ENCODE data around the gene CMIP.

Gene CMIP

GRCh38 chr16:81471882-81472281 lies 27.3 kb downstream of the CMIP start:
- TF ChIP-seq EZH2phosphoT487 (IDR thresholded peaks at IDR 0.05; ENCODE audit: borderline replicate concordance) (no peak), CTCF (conservative IDR thresholded peaks at IDR 0.05; ENCODE audit: low read length) (no peak)
- H3K9me2 ChIP-seq (replicated peaks; ENCODE audit: low read depth, low read length): no peaks in the 10 kb centered on the region
- no peak overlapping the region for H2AFZ ChIP-seq (ENCODE audit: low read length)
- H3K79me2 ChIP-seq (ENCODE audit: insufficient read depth, low read length): peaks cover 74% of the 10 kb centered on the region
- no peak overlapping the region for H3K9ac ChIP-seq (ENCODE audit: low read depth, low read length, poor library complexity, severe bottlenecking)
- H3K9me3 ChIP-seq (ENCODE audit: insufficient read depth, low read depth, low read length): no peaks in the 10 kb centered on the region
- H3F3A ChIP-seq (ENCODE audit: low read depth): peaks cover 15% of the 10 kb centered on the region; the same call in 1 of the 2 replicates
- peaks cover 40% of the 10 kb centered on the region for H3K4me1 ChIP-seq (ENCODE audit: insufficient read depth, low read length, poor library complexity, severe bottlenecking)
- H3K36me3 ChIP-seq (ENCODE audit: insufficient read depth, low read length): peaks cover 14% of the 10 kb centered on the region; the same call in 1 of the 2 replicates
- H3K27me3 ChIP-seq (ENCODE audit: insufficient read depth, low read length, poor library complexity, severe bottlenecking): no peaks in the 10 kb centered on the region
- H3K4me3 ChIP-seq (ENCODE audit: low read length, poor library complexity, severe bottlenecking): no peak overlapping the region
- H4K20me1 ChIP-seq (ENCODE audit: insufficient read depth, low read length, poor library complexity, severe bottlenecking): peaks cover 19% of the 10 kb centered on the region
- H3K4me2 ChIP-seq (ENCODE audit: low read depth, low read length, poor library complexity, severe bottlenecking): no peak overlapping the region

- Histone ChIP-seq H3K36me3 (ENCODE audit: insufficient read depth, low read length) (peaks cover 14% of the 10 kb centered on the region; the same call in 1 of the 2 replicates), H3K27me3 (ENCODE audit: insufficient read depth, low read length, poor library complexity, severe bottlenecking) (no peaks in the 10 kb centered on the region), H3K4me3 (ENCODE audit: low read length, poor library complexity, severe bottlenecking) (no peak overlapping the region), H3K9me2 (replicated peaks; ENCODE audit: low read depth, low read length) (no peaks in the 10 kb centered on the region), H3K9ac (ENCODE audit: low read depth, low read length, poor library complexity, severe bottlenecking) (no peak overlapping the region), H3K9me3 (ENCODE audit: insufficient read depth, low read depth, low read length) (no peaks in the 10 kb centered on the region), H3K4me1 (ENCODE audit: insufficient read depth, low read length, poor library complexity, severe bottlenecking) (peaks cover 44% of the 10 kb centered on the region), H4K20me1 (ENCODE audit: insufficient read depth, low read length, poor library complexity, severe bottlenecking) (peaks cover 19% of the 10 kb centered on the region), H2AFZ (ENCODE audit: low read length) (no peak overlapping the region), H3K79me2 (ENCODE audit: insufficient read depth, low read length) (peaks cover 69% of the 10 kb centered on the region), H3F3A (ENCODE audit: low read depth) (peaks cover 15% of the 10 kb centered on the region; the same call in 1 of the 2 replicates), H3K4me2 (ENCODE audit: low read depth, low read length, poor library complexity, severe bottlenecking) (no peak overlapping the region)
- TF ChIP-seq CTCF (conservative IDR thresholded peaks at IDR 0.05; ENCODE audit: low read length) (no peak), EZH2phosphoT487 (IDR thresholded peaks at IDR 0.05; ENCODE audit: borderline replicate concordance) (no peak)
Measured at GRCh38 chr16:81472391-81472790, 27.8 kb downstream of the CMIP start.

GRCh38 chr16:81473066-81473488 lies 28.5 kb downstream of the CMIP start:
- peaks cover 15% of the 10 kb centered on the region; the same call in 1 of the 2 replicates for H3F3A ChIP-seq (ENCODE audit: low read depth)
- TF ChIP-seq CTCF (conservative IDR thresholded peaks at IDR 0.05; ENCODE audit: low read length): no peak
- no peak for TF ChIP-seq EZH2phosphoT487 (IDR thresholded peaks at IDR 0.05; ENCODE audit: borderline replicate concordance)
- H3K9me2 ChIP-seq (replicated peaks; ENCODE audit: low read depth, low read length): no peaks in the 10 kb centered on the region
- H3K27me3 ChIP-seq (ENCODE audit: insufficient read depth, low read length, poor library complexity, severe bottlenecking): no peaks in the 10 kb centered on the region
- peaks cover 16% of the 10 kb centered on the region for H4K20me1 ChIP-seq (ENCODE audit: insufficient read depth, low read length, poor library complexity, severe bottlenecking)
- peaks cover 46% of the 10 kb centered on the region for H3K4me1 ChIP-seq (ENCODE audit: insufficient read depth, low read length, poor library complexity, severe bottlenecking)
- peaks cover 62% of the 10 kb centered on the region for H3K79me2 ChIP-seq (ENCODE audit: insufficient read depth, low read length)
- H3K4me3 ChIP-seq (ENCODE audit: low read length, poor library complexity, severe bottlenecking): no peak overlapping the region
- H3K9ac ChIP-seq (ENCODE audit: low read depth, low read length, poor library complexity, severe bottlenecking): no peak overlapping the region
- H2AFZ ChIP-seq (ENCODE audit: low read length): no peak overlapping the region
- H3K9me3 ChIP-seq (ENCODE audit: insufficient read depth, low read depth, low read length): no peaks in the 10 kb centered on the region
- no peak overlapping the region for H3K4me2 ChIP-seq (ENCODE audit: low read depth, low read length, poor library complexity, severe bottlenecking)
- H3K36me3 ChIP-seq (ENCODE audit: insufficient read depth, low read length): peaks cover 14% of the 10 kb centered on the region; the same call in 1 of the 2 replicates

Data from Loucy (cell line).